ENCODE results near the gene L3HYPDH.

The L3HYPDH gene

DNA sequence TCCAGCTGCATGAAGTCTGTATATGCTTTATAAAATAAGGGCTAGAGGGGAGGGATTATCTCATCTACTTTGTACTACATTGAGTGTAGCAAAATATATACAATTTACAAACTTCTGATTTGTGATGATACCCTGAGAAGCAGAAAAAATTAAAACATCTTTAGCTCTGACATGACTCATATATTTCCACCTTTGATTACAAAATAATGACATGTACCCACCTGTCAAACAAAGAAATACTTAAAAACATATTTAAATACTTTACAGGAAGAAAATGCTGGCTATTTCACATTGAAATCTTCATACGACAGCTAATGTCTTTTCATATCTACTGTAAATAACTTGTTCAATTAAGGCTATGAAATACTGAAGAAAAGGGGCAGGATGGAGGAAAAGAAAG, 22.3 kb downstream of the L3HYPDH start:
- TF ChIP-seq SPI1 (IDR thresholded peaks at IDR 0.05; ENCODE audit: borderline replicate concordance, low read depth) (no peak), POLR2AphosphoS5 (IDR thresholded peaks at IDR 0.05; ENCODE audit: low read depth) (no peak), GABPA (IDR thresholded peaks at IDR 0.05; ENCODE audit: low read depth) (no peak)
- TF ChIP-seq, protein P1, sequence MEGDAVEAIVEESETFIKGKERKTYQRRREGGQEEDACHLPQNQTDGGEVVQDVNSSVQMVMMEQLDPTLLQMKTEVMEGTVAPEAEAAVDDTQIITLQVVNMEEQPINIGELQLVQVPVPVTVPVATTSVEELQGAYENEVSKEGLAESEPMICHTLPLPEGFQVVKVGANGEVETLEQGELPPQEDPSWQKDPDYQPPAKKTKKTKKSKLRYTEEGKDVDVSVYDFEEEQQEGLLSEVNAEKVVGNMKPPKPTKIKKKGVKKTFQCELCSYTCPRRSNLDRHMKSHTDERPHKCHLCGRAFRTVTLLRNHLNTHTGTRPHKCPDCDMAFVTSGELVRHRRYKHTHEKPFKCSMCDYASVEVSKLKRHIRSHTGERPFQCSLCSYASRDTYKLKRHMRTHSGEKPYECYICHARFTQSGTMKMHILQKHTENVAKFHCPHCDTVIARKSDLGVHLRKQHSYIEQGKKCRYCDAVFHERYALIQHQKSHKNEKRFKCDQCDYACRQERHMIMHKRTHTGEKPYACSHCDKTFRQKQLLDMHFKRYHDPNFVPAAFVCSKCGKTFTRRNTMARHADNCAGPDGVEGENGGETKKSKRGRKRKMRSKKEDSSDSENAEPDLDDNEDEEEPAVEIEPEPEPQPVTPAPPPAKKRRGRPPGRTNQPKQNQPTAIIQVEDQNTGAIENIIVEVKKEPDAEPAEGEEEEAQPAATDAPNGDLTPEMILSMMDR (IDR thresholded peaks at IDR 0.05; ENCODE audit: insufficient read depth, low read length) = no peak
- TF ChIP-seq, protein P2, sequence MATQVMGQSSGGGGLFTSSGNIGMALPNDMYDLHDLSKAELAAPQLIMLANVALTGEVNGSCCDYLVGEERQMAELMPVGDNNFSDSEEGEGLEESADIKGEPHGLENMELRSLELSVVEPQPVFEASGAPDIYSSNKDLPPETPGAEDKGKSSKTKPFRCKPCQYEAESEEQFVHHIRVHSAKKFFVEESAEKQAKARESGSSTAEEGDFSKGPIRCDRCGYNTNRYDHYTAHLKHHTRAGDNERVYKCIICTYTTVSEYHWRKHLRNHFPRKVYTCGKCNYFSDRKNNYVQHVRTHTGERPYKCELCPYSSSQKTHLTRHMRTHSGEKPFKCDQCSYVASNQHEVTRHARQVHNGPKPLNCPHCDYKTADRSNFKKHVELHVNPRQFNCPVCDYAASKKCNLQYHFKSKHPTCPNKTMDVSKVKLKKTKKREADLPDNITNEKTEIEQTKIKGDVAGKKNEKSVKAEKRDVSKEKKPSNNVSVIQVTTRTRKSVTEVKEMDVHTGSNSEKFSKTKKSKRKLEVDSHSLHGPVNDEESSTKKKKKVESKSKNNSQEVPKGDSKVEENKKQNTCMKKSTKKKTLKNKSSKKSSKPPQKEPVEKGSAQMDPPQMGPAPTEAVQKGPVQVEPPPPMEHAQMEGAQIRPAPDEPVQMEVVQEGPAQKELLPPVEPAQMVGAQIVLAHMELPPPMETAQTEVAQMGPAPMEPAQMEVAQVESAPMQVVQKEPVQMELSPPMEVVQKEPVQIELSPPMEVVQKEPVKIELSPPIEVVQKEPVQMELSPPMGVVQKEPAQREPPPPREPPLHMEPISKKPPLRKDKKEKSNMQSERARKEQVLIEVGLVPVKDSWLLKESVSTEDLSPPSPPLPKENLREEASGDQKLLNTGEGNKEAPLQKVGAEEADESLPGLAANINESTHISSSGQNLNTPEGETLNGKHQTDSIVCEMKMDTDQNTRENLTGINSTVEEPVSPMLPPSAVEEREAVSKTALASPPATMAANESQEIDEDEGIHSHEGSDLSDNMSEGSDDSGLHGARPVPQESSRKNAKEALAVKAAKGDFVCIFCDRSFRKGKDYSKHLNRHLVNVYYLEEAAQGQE (IDR thresholded peaks at IDR 0.05; ENCODE audit: insufficient replicate concordance, low read depth) = no peak
- H3K27me3 ChIP-seq (ENCODE audit: insufficient read depth, poor library complexity, severe bottlenecking) = no peaks in the 10 kb centered on the region
- DNase-seq (ENCODE audit: low read depth in 1 of 2, low spot score in 1 of 2) = no peak
- H3K4me3 ChIP-seq (replicated peaks; ENCODE audit: insufficient read depth, low read length) = no peak overlapping the region
- H3K27ac ChIP-seq (replicated peaks) = no peak overlapping the region

DNA sequence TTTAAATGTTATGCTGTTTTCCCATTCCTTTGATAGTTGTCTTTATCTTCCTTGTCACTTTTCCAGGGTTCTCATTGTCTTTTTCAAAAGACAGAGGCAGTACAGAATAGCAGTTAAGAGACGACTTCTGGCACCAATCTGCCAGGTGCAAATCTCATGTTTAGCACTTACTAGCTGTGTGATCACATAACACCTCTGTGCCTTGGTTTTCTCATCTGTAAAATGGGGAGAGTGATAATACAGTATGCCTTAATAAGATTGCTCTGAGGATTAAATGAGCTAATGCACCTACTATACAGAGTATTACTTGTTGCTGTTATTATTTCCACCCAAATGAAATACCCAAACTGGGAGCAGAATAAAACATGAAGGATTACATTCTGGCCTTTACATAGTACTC, 23.8 kb downstream of the L3HYPDH start:
- no peaks in the 10 kb centered on the region for H3K27me3 ChIP-seq (ENCODE audit: insufficient read depth, poor library complexity, severe bottlenecking)
- no peak overlapping the region for H3K4me3 ChIP-seq (replicated peaks; ENCODE audit: insufficient read depth, low read length)
- DNase-seq (ENCODE audit: low read depth in 1 of 2, low spot score in 1 of 2) = no peak
- no peak overlapping the region for H3K27ac ChIP-seq (replicated peaks)
- TF ChIP-seq SPI1 (IDR thresholded peaks at IDR 0.05; ENCODE audit: borderline replicate concordance, low read depth) = no peak
- TF ChIP-seq, protein P1 (IDR thresholded peaks at IDR 0.05; ENCODE audit: insufficient read depth, low read length) = no peak
- no peak for TF ChIP-seq POLR2AphosphoS5 (IDR thresholded peaks at IDR 0.05; ENCODE audit: low read depth)
- no peak for TF ChIP-seq GABPA (IDR thresholded peaks at IDR 0.05; ENCODE audit: low read depth)
- TF ChIP-seq, protein P2 (IDR thresholded peaks at IDR 0.05; ENCODE audit: insufficient replicate concordance, low read depth) = no peak

DNA sequence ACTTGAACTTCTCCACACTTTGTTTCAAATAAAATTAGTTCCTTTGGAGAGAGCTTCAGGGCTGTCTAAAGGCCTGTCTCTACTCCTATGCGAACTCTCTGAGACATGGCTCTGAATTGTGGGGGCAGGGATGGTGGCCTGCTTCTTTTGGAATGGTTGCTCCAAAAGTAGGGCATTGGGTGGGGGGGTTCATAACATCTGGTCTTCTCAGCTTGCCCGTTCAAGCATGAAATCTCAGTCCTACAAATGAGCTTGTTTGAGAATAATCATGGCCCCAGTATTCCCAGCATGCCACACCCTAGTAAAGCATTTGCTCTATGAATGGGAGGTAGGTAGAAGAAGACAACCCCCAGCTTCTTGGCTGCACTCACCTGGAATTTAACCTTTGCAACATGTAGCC, 25.7 kb downstream of the L3HYPDH start:
- TF ChIP-seq, protein P1 (IDR thresholded peaks at IDR 0.05; ENCODE audit: insufficient read depth, low read length) = no peak
- TF ChIP-seq SPI1 (IDR thresholded peaks at IDR 0.05; ENCODE audit: borderline replicate concordance, low read depth) (no peak), POLR2AphosphoS5 (IDR thresholded peaks at IDR 0.05; ENCODE audit: low read depth) (no peak), GABPA (IDR thresholded peaks at IDR 0.05; ENCODE audit: low read depth) (no peak)
- TF ChIP-seq, protein P2 (IDR thresholded peaks at IDR 0.05; ENCODE audit: insufficient replicate concordance, low read depth) = no peak
- no peaks in the 10 kb centered on the region for H3K27me3 ChIP-seq (ENCODE audit: insufficient read depth, poor library complexity, severe bottlenecking)
- no peak overlapping the region for H3K27ac ChIP-seq (replicated peaks)
- no peak overlapping the region for H3K4me3 ChIP-seq (replicated peaks; ENCODE audit: insufficient read depth, low read length)
- DNase-seq (ENCODE audit: low read depth in 1 of 2, low spot score in 1 of 2) = no peak

All from HL-60 (cell line).